HEK293 (cell line): ENCODE data around the gene MGAT4A.

Experiments used
- CTCF ChIA-PET: fragments of 350-600 bp; formaldehyde crosslinking; extraction: SDS; loops from one replicate; lab custom pipeline; 2021; ENCODE audit warnings: antibody characterized with exemption; lab: Yijun Ruan, JAX
- POLR2A ChIA-PET: fragments of 300-600 bp; formaldehyde crosslinking; extraction: SDS; loops from one replicate; lab custom pipeline; 2020; ENCODE audit warnings: antibody characterized with exemption, inconsistent platforms; lab: Yijun Ruan, JAX
- H3K27ac ChIP-seq: fragments of 200-500 bp; sonication (Bioruptor generic); 2 replicates; pipeline ENCODE4 v1.5.1; 2014; ENCODE audit warnings: low read depth, low read length, control low read depth, inconsistent platforms; ENCODE audit errors: extremely low read depth
- H3K36me3 ChIP-seq, 2 experiments: fragments of 200-500 bp in 1 of 2; sonication (Bioruptor generic) in 1 of 2; 1 replicate in 1 of 2; 2 replicates in 1 of 2; pipeline ENCODE4 v1.5.1; 2014 to 2017; ENCODE audit warnings: inconsistent platforms in 2 of 2, low read length in 2 of 2; ENCODE audit not compliant: control insufficient read depth in 2 of 2, insufficient read depth in 1 of 2
- H3K4me1 ChIP-seq: fragments of 200-500 bp; sonication (Bioruptor generic); 2 replicates; pipeline ENCODE4 v1.5.1; 2014; ENCODE audit warnings: mild to moderate bottlenecking, low read length, inconsistent platforms; ENCODE audit not compliant: control insufficient read depth, insufficient read depth
- H3K4me3 ChIP-seq: 2 replicates; pipeline ENCODE4 v1.5.1; 2011; ENCODE audit warnings: low read depth, mild to moderate bottlenecking, control low read depth, low read length, moderate library complexity
- H3K9me3 ChIP-seq: fragments of 200-500 bp; sonication (Bioruptor generic); 2 replicates; pipeline ENCODE4 v1.5.1; 2014; ENCODE audit warnings: low read depth, low read length, inconsistent platforms; ENCODE audit not compliant: control insufficient read depth, insufficient read depth
- GFI1B ChIP-seq: fragments of 450-650 bp; formaldehyde crosslinking; IDR thresholded peaks from 2 replicates; pipeline ENCODE4 v1.5.1; 2016; ENCODE audit warnings: missing biosample characterization, missing genetic modification characterization
- GLIS2 ChIP-seq: fragments of 450-650 bp; formaldehyde crosslinking; IDR thresholded peaks from 2 replicates; pipeline ENCODE4 v1.5.1; 2016; ENCODE audit warnings: missing biosample characterization, missing genetic modification characterization
- HIC1 ChIP-seq: fragments of 450-650 bp; formaldehyde crosslinking; IDR thresholded peaks from 2 replicates; pipeline ENCODE4 v1.5.1; 2016; ENCODE audit warnings: missing biosample characterization, missing genetic modification characterization
- SALL2 ChIP-seq: fragments of 450-650 bp; formaldehyde crosslinking; IDR thresholded peaks from 2 replicates; pipeline ENCODE4 v1.5.0; 2017; ENCODE audit warnings: missing biosample characterization, mild to moderate bottlenecking, missing genetic modification characterization, borderline replicate concordance
- SCRT1 ChIP-seq: fragments of 450-650 bp; formaldehyde crosslinking; IDR thresholded peaks from 2 replicates; pipeline ENCODE4 v1.5.1; 2016; ENCODE audit warnings: missing biosample characterization, missing genetic modification characterization, borderline replicate concordance
- TSHZ1 ChIP-seq: fragments of 450-650 bp; formaldehyde crosslinking; IDR thresholded peaks from 2 replicates; pipeline ENCODE4 v1.5.1; 2016; ENCODE audit warnings: missing biosample characterization, missing genetic modification characterization, borderline replicate concordance
- ZBTB17 ChIP-seq: fragments of 450-650 bp; formaldehyde crosslinking; IDR thresholded peaks from 2 replicates; pipeline ENCODE4 v1.5.1; 2016; ENCODE audit warnings: missing biosample characterization, missing genetic modification characterization
- ZEB2 ChIP-seq: fragments of 450-650 bp; formaldehyde crosslinking; IDR thresholded peaks from 2 replicates; pipeline ENCODE4 v1.5.1; 2016; ENCODE audit warnings: missing biosample characterization, missing genetic modification characterization
- ZFP69B ChIP-seq: fragments of 450-650 bp; formaldehyde crosslinking; IDR thresholded peaks from 2 replicates; pipeline ENCODE4 v1.5.1; 2016; ENCODE audit warnings: missing biosample characterization, missing genetic modification characterization
- ZNF114 ChIP-seq: fragments of 450-650 bp; formaldehyde crosslinking; IDR thresholded peaks from 2 replicates; pipeline ENCODE4 v1.5.0; 2017; ENCODE audit warnings: missing biosample characterization, missing genetic modification characterization
- ZNF146 ChIP-seq: fragments of 450-650 bp; formaldehyde crosslinking; IDR thresholded peaks from 2 replicates; pipeline ENCODE4 v1.5.1; 2016; ENCODE audit warnings: missing biosample characterization, missing genetic modification characterization
- ZNF169 ChIP-seq: fragments of 450-650 bp; formaldehyde crosslinking; IDR thresholded peaks from 2 replicates; pipeline ENCODE4 v1.5.1; 2016; ENCODE audit warnings: missing biosample characterization, missing genetic modification characterization
- ZNF266 ChIP-seq: fragments of 450-650 bp; formaldehyde crosslinking; IDR thresholded peaks from 2 replicates; pipeline ENCODE4 v1.5.1; 2016; ENCODE audit warnings: missing biosample characterization, missing genetic modification characterization, low read depth
- ZNF426 ChIP-seq: fragments of 450-650 bp; formaldehyde crosslinking; IDR thresholded peaks from 2 replicates; pipeline ENCODE4 v1.5.1; 2017; ENCODE audit warnings: missing biosample characterization, missing genetic modification characterization, mild to moderate bottlenecking, inconsistent platforms, moderate library complexity
- ZNF449 ChIP-seq: fragments of 450-650 bp; formaldehyde crosslinking; IDR thresholded peaks from 2 replicates; pipeline ENCODE4 v1.5.1; 2017; ENCODE audit warnings: missing biosample characterization, mild to moderate bottlenecking, missing genetic modification characterization, moderate library complexity
- ZNF624 ChIP-seq: fragments of 450-650 bp; formaldehyde crosslinking; IDR thresholded peaks from 2 replicates; pipeline ENCODE4 v1.5.1; 2017; ENCODE audit warnings: missing biosample characterization, missing genetic modification characterization
- ZSCAN18 ChIP-seq: fragments of 450-650 bp; formaldehyde crosslinking; IDR thresholded peaks from 2 replicates; pipeline ENCODE4 v1.5.1; 2016; ENCODE audit warnings: missing biosample characterization, missing genetic modification characterization
- ZSCAN5A ChIP-seq: fragments of 450-650 bp; formaldehyde crosslinking; IDR thresholded peaks from 2 replicates; pipeline ENCODE4 v1.5.1; 2016; ENCODE audit warnings: missing biosample characterization, missing genetic modification characterization
- ZXDB ChIP-seq: fragments of 450-650 bp; formaldehyde crosslinking; IDR thresholded peaks from 2 replicates; pipeline ENCODE4 v1.5.1; 2016; ENCODE audit warnings: missing biosample characterization, missing genetic modification characterization

MGAT4A gene

GRCh38 chr2:98759338-98759737, 28.4 kb upstream of the MGAT4A start (continued):
- TF ChIP-seq HIC1 (no peak), ZFP69B (no peak)

GRCh38 chr2:98757904-98758421, 27.0 kb upstream of the MGAT4A start:
- no peak for TF ChIP-seq ZNF426 (tag by site-specific recombination)
- TF ChIP-seq ZNF146 (tag by site-specific recombination): no peak
- no peak for TF ChIP-seq ZSCAN18 (tag by site-specific recombination)
- TF ChIP-seq ZNF169 (tag by site-specific recombination): no peak
- TF ChIP-seq SALL2 (tag by site-specific recombination): no peak
- TF ChIP-seq ZSCAN5A (tag by site-specific recombination): no peak
- no peak for TF ChIP-seq TSHZ1 (tag by site-specific recombination)
- TF ChIP-seq ZNF449: no peak
- no peak for TF ChIP-seq ZNF624 (tag by site-specific recombination)
- no peak for TF ChIP-seq ZNF114 (tag by site-specific recombination)
- no peak for TF ChIP-seq GFI1B
- TF ChIP-seq ZBTB17 (tag by site-specific recombination): no peak
- no peak for TF ChIP-seq ZXDB (tag by site-specific recombination)
- no peak for TF ChIP-seq ZEB2
- no peak for TF ChIP-seq SCRT1 (tag by site-specific recombination)
- no peak for TF ChIP-seq ZNF266
- no peak for TF ChIP-seq GLIS2 (tag by site-specific recombination)
- no peak overlapping the region for H3K4me3 ChIP-seq
- H3K9me3 ChIP-seq: no peaks in the 10 kb centered on the region
- no peaks in the 10 kb centered on the region for H3K4me1 ChIP-seq
- ChIA-PET POLR2A (no interaction called here), CTCF (interaction anchor here (0.7 to 1.2 kb wide), 2 partner anchors 9 to 18 kb away, joined by 3 to 6 read pairs; no protein-coding TSS in a partner anchor)
- no peaks in the 10 kb centered on the region for H3K36me3 ChIP-seq
- no peak overlapping the region for H3K27ac ChIP-seq
